IMR-90 (cell line): ENCODE results near the gene GYPE. TPM values are rescaled to one million over a fixed set of nuclear protein-coding genes. Genes with fewer than 3 reads are reported as not detected.

Experiments
- ATAC-seq: fragments of 200-7000 bp; cut with Tn5 transposase; 2 replicates; pipeline ENCODE4 v1.9.1; 2020; ENCODE audit warnings: low read depth, mild to moderate bottlenecking, moderate library complexity
- BruUV-seq: library from RNA; stranded (reverse); fragments of 400-500 nt; replicated peaks from 2 replicates; lab custom pipeline; 2021; lab: Mats Ljungman, UMichigan
- CTCF ChIA-PET: fragments of 300-600 bp; formaldehyde crosslinking; extraction: SDS; loops from one replicate; lab custom pipeline; 2021; ENCODE audit warnings: antibody characterized with exemption; lab: Yijun Ruan, JAX
- POLR2A ChIA-PET: fragments of 300-600 bp; sonication (Branson Sonifier 250); formaldehyde crosslinking; loops from one replicate; lab custom pipeline; 2022; ENCODE audit warnings: antibody characterized with exemption; ENCODE audit not compliant: unreplicated experiment; lab: Charles Lee
- DNase-seq: peaks from one replicate; pipeline ENCODE4 v3.0.0; 2013
- H2AFZ ChIP-seq: replicated peaks from 2 replicates; pipeline ENCODE3; 2013; ENCODE audit warnings: low read length, mild to moderate bottlenecking; ENCODE audit not compliant: poor library complexity
- H2AK5ac ChIP-seq: 2 replicates; pipeline ENCODE4 v1.6.1; 2013; ENCODE audit warnings: low read depth, low read length, inconsistent platforms
- H2AK9ac ChIP-seq: replicated peaks from 2 replicates; pipeline ENCODE3; 2013; ENCODE audit warnings: mild to moderate bottlenecking, low read depth, low read length, moderate library complexity; ENCODE audit not compliant: poor library complexity
- H2BK120ac ChIP-seq: 2 replicates; pipeline ENCODE4 v1.6.1; 2013; ENCODE audit warnings: low read depth, low read length, inconsistent platforms
- H2BK15ac ChIP-seq: 3 replicates; pipeline ENCODE4 v1.6.1; 2013; ENCODE audit warnings: low read depth, low read length, inconsistent platforms
- H2BK20ac ChIP-seq: 2 replicates; pipeline ENCODE4 v1.6.1; 2013; ENCODE audit warnings: low read depth, mild to moderate bottlenecking, inconsistent platforms, low read length, moderate library complexity
- H2BK5ac ChIP-seq: 2 replicates; pipeline ENCODE4 v1.6.1; 2013; ENCODE audit warnings: mild to moderate bottlenecking, low read depth, low read length, inconsistent platforms; ENCODE audit not compliant: poor library complexity, severe bottlenecking
- H3K14ac ChIP-seq: replicated peaks from 2 replicates; pipeline ENCODE4 v1.6.1; 2013; ENCODE audit warnings: low read depth, low read length, inconsistent platforms
- H3K18ac ChIP-seq: 2 replicates; pipeline ENCODE4 v1.6.1; 2013; ENCODE audit warnings: low read depth, low read length, control low read depth
- H3K23ac ChIP-seq: 2 replicates; pipeline ENCODE4 v1.6.1; 2013; ENCODE audit warnings: low read depth, low read length, inconsistent platforms
- H3K27ac ChIP-seq: 2 replicates; pipeline ENCODE4 v1.5.1; 2013; ENCODE audit warnings: mild to moderate bottlenecking, control low read depth, low read length; ENCODE audit not compliant: insufficient read depth
- H3K27me3 ChIP-seq: 2 replicates; pipeline ENCODE4 v1.6.1; 2013; ENCODE audit warnings: low read length; ENCODE audit not compliant: control insufficient read depth, insufficient read depth
- H3K36me3 ChIP-seq: 2 replicates; pipeline ENCODE4 v1.6.1; 2013; ENCODE audit warnings: low read length, mixed read lengths; ENCODE audit not compliant: control insufficient read depth, insufficient read depth
- H3K4ac ChIP-seq: 2 replicates; pipeline ENCODE4 v1.6.1; 2013; ENCODE audit warnings: low read depth, low read length, inconsistent platforms
- H3K4me1 ChIP-seq: 2 replicates; pipeline ENCODE4 v1.6.1; 2013; ENCODE audit warnings: low read length, mixed read lengths; ENCODE audit not compliant: control insufficient read depth, insufficient read depth
- H3K4me2 ChIP-seq: 2 replicates; pipeline ENCODE4 v1.6.1; 2013; ENCODE audit warnings: low read depth, mild to moderate bottlenecking, control low read depth, low read length, moderate library complexity
- H3K4me3 ChIP-seq: 2 replicates; pipeline ENCODE4 v1.5.1; 2013; ENCODE audit warnings: low read depth, mild to moderate bottlenecking, control low read depth, low read length, moderate library complexity; ENCODE audit not compliant: insufficient read depth
- H3K56ac ChIP-seq: 2 replicates; pipeline ENCODE4 v1.6.1; 2013; ENCODE audit warnings: low read length, inconsistent platforms; ENCODE audit not compliant: insufficient read depth; ENCODE audit errors: extremely low read depth
- H3K79me1 ChIP-seq, 2 experiments: 2 replicates each; pipeline ENCODE4 v1.6.1; 2013; ENCODE audit warnings: low read length in 2 of 2, inconsistent platforms in 1 of 2, low read depth in 1 of 2
- H3K9ac ChIP-seq: 2 replicates; pipeline ENCODE4 v1.6.1; 2013; ENCODE audit warnings: low read depth, low read length, control low read depth
- H3K9me1 ChIP-seq: 2 replicates; pipeline ENCODE4 v1.6.1; 2013; ENCODE audit warnings: low read length, inconsistent platforms; ENCODE audit not compliant: insufficient read depth
- H3K9me3 ChIP-seq: 2 replicates; pipeline ENCODE4 v1.6.1; 2013; ENCODE audit warnings: low read length; ENCODE audit not compliant: control insufficient read depth, insufficient read depth
- H4K20me1 ChIP-seq: 2 replicates; pipeline ENCODE4 v1.6.1; 2013; ENCODE audit warnings: low read length, inconsistent platforms; ENCODE audit not compliant: insufficient read depth
- H4K5ac ChIP-seq: 2 replicates; pipeline ENCODE4 v1.6.1; 2013; ENCODE audit warnings: mild to moderate bottlenecking, low read depth, low read length, control low read depth
- H4K8ac ChIP-seq, 2 experiments: 2 replicates each; pipeline ENCODE4 v1.6.1; 2013; ENCODE audit warnings: low read depth in 2 of 2, low read length in 2 of 2, control low read depth in 1 of 2, inconsistent platforms in 1 of 2
- H4K91ac ChIP-seq: 2 replicates; pipeline ENCODE4 v1.6.1; 2013; ENCODE audit warnings: low read depth, low read length, inconsistent platforms; ENCODE audit not compliant: insufficient read depth
- FOS ChIP-seq: fragments of 150-350 bp; IDR thresholded peaks from 2 replicates; pipeline ENCODE4 v1.6.1; 2016; ENCODE audit warnings: low read depth, low read length
- NFE2L2 ChIP-seq: fragments of 150-350 bp; IDR thresholded peaks from 2 replicates; pipeline ENCODE4 v1.6.1; 2016; ENCODE audit warnings: low read depth, mild to moderate bottlenecking, low read length
- RAD21 ChIP-seq: IDR thresholded peaks from 2 replicates; pipeline ENCODE4 v1.6.1; 2012; ENCODE audit warnings: low read length, improper control_type of control experiment
- RFX5 ChIP-seq: IDR thresholded peaks from 2 replicates; pipeline ENCODE4 v1.8.0; 2012; ENCODE audit warnings: low read depth, mild to moderate bottlenecking, low read length, moderate library complexity
- dilution Hi-C: fragments of 300-500 bp; cut with HindIII; formaldehyde crosslinking; loops from one replicate; pipeline ENCODE4 v1.14.3; 2018; ENCODE audit warnings: low sequenced_read_pairs; ENCODE audit not compliant: unreplicated experiment
- in situ Hi-C: fragments of 300-500 bp; cut with MboI; formaldehyde crosslinking; loops from 3 replicates; pipeline ENCODE4 v1.14.3; 2019; ENCODE audit warnings: low sequenced_read_pairs, inconsistent platforms, mixed read lengths
- intact Hi-C: fragments of 100-400 bp; cut with micrococcal nuclease; formaldehyde crosslinking; loops from 2 replicates; pipeline ENCODE4 v1.10.0; 2022
- polyA plus RNA-seq, 3 experiments: library from polyadenylated mRNA; depleted of rRNA; stranded (reverse); fragments of >200 nt; gene quantifications; 2 replicates each; pipeline ENCODE4 v1.2.3, GENCODE V29; 2012; ENCODE audit warnings: low replicate concordance in 1 of 3
- total RNA-seq: library from RNA; depleted of rRNA; stranded (reverse); fragments of >200 nt; gene quantifications from 2 replicates; pipeline ENCODE4 v1.2.3, GENCODE V29; 2012
- TF ChIP-seq, protein P1 (sequence below): fragments of 150-350 bp; IDR thresholded peaks from 2 replicates; pipeline ENCODE4 v1.6.1; 2017; ENCODE audit warnings: mild to moderate bottlenecking, antibody characterized with exemption, low read length, low read depth

GYPE gene
- total and polyA plus RNA-seq, 2 of the 4 experiments (the other 2 are of a cell fraction): 0.36 to 0.54 TPM

GRCh38 chr4:143883529-143883928 lies 21.8 kb downstream of the GYPE start:
- Histone ChIP-seq H2AFZ (no peak overlapping the region), H3K4ac (no peak overlapping the region), H2BK5ac (no peak overlapping the region), H4K5ac (no peak overlapping the region), H4K8ac (no peak overlapping the region), H3K4me2 (no peak overlapping the region), H3K9ac (no peak overlapping the region), H3K18ac (no peak overlapping the region), H4K20me1 (no peaks in the 10 kb centered on the region), H3K79me1 (no peaks in the 10 kb centered on the region), H3K4me3 (no peak overlapping the region), H2BK20ac (no peak overlapping the region), H3K4me1 (no peaks in the 10 kb centered on the region), H2BK120ac (no peak overlapping the region), H3K56ac (no peak overlapping the region), H3K9me3 (no peaks in the 10 kb centered on the region), H3K14ac (no peak overlapping the region), H3K36me3 (no peaks in the 10 kb centered on the region), H2AK9ac (no peak overlapping the region), H2AK5ac (no peak overlapping the region), H2BK15ac (no peak overlapping the region), H3K27ac (no peak overlapping the region), H3K9me1 (no peaks in the 10 kb centered on the region), H4K91ac (no peak overlapping the region), H3K27me3 (no peaks in the 10 kb centered on the region), H3K23ac (no peak overlapping the region)
- dilution Hi-C loops: no loop called here
- in situ Hi-C loops: no loop called here
- no TSS peak for BruUV-seq
- no peak for TF ChIP-seq FOS
- TF ChIP-seq, protein P1, sequence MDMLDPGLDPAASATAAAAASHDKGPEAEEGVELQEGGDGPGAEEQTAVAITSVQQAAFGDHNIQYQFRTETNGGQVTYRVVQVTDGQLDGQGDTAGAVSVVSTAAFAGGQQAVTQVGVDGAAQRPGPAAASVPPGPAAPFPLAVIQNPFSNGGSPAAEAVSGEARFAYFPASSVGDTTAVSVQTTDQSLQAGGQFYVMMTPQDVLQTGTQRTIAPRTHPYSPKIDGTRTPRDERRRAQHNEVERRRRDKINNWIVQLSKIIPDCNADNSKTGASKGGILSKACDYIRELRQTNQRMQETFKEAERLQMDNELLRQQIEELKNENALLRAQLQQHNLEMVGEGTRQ: no peak
- TF ChIP-seq RAD21: no peak
- TF ChIP-seq RFX5: no peak
- TF ChIP-seq NFE2L2: no peak
- CTCF ChIA-PET: no interaction called here
- intact Hi-C loops: no loop called here
- DNase-seq: no peak
- POLR2A ChIA-PET: no interaction called here
- no peak for ATAC-seq
